NCI-H82 treated with DMSO at 0.1 percent for 48 hours (cell line): ENCODE results near the gene HADHA.

Experiments
- DNase-seq: peaks from one replicate; lab custom pipeline; 2025; ENCODE audit not compliant: unreplicated experiment; lab: John Stamatoyannopoulos, UW

HADHA gene

GRCh38 chr2:26144953-26145680, 99.3 kb downstream of the HADHA start:
- peak; percentile 38 for DNase-seq

- DNase-seq = peak; percentile 21
Observed at GRCh38 chr2:26144031-26144430, 100.4 kb downstream of the HADHA start.

DNA sequence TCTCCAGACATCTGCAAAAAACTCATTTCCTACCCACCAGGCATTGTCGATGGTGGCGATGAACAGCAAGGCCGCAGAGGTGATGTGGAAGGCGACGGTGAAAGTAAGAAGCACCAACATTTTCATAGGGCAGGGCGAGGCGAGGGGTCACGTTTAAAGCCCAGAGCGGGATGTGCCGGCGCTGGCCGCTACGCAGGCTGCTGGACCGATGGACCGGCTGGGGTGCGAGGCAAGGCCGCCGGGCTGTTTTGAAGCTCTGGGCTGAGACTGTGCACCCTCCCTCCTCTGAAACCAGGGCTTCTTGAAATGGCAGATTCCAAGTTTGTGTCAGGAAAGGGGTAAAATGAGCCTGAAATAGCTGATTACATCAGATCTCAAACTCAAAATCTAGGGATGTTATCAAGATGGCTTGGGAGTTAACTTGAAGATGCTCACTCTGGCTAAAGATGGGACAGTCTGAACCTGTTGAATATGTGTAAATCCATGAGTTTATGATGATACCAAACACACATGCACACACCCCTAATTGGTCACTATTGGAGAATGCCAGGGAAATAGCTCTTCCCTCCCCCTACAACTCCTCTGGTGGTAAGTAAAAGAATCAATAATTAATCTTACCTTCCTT, 103.2 kb downstream of the HADHA start:
- DNase-seq = no peak
